Epidermal melanocyte (primary cell): ENCODE measurements around the gene NOL12.
A peak's percentile ranks its signal among the peaks of the same experiment; 100 is the strongest.
"Not testable (repeated sequence)": the region's sequence is repeated elsewhere in the genome, so short reads cannot be mapped to it uniquely, and the experiment has no call there.

ENCODE experiments used
- DNase-seq: peaks from one replicate; pipeline ENCODE4 v3.0.0; 2011; ENCODE audit warnings: low spot score; ENCODE audit not compliant: insufficient read length

Gene NOL12

GRCh38 chr22:37679670-37680069 lies 6.5 kb upstream of the NOL12 start:
- no peak for DNase-seq

GRCh38 chr22:37680191-37680851 lies 5.8 kb upstream of the NOL12 start:
- no peak for DNase-seq

- DNase-seq, result no peak
Observed at GRCh38 chr22:37681001-37681424, 5.1 kb upstream of the NOL12 start.

- DNase-seq, result no peak
Observed at GRCh38 chr22:37681556-37682049, 4.5 kb upstream of the NOL12 start.

DNA sequence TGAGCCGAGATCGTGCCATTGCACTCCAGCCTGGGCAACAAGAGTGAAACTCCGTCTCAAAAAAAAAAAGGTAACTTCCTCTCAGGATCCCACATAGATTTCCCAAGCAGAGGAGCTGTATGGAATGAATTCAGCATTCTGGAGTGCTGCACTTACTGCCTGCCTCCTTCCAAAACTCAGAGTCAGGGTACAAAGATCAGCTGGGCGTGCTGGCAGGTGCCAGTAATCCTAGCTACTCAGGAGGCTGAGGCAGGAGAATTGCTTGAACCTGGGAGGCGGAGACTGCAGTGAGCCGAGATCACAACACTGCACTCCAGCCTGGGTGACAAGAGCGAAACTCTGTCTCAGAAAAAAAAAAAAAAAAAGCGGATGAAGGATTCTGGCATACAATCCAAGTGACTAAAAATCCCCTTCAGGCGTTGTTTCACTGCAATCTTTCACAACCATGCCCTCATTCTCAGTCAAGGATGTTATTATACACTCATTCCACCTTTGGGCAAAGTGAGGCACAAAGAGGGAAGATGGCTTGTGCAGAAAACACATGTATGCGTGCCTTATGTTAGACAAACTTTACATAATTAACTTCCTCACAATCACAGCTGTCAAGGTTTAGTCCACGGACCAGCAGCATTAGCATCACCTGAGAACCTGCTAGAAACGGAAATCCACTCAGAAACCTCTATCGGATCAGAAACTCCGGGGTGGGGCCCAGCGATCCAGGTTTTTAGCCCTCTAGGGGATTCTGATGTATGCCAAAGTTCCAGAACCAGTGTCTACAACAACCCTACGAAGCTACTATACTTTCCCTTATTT lies 1.1 kb upstream of the NOL12 start:
- no peak for DNase-seq

GRCh38 chr22:37690407-37690806 lies 4.3 kb downstream of the NOL12 start:
- no peak for DNase-seq

DNA sequence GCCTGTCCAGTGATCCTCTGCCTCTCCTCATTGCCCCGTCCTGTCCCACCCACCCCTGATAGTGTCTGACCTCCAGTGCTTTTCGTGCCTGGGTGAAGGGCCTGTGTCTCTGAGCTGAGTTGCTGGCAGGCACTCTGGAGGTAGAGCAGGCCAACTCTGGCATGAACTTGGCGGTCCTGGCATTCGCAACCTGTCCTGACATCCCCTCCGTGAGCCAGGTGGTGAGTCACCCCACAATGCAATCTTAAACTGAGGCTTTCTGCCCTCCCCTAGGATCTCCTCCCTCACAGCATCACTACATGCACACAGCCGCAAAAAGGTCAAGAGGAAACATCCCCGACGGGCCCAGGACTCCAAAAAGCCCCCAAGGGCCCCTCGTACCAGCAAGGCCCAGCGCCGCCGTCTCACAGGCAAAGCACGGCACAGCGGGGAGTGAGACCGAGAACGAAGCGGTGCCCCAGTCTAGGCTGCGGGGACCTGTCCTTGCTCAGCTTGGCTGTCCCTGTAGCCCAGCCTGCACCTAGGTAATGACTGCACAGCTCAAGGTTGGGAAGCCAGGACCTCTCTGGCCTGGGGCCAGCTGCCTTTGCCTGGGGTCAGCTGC lies 4.9 kb downstream of the NOL12 start:
- no peak for DNase-seq

GRCh38 chr22:37692627-37693285 lies 6.6 kb downstream of the NOL12 start:
- DNase-seq, result no peak

GRCh38 chr22:37694131-37694530 lies 8.0 kb downstream of the NOL12 start:
- DNase-seq, result not testable (repeated sequence)

- DNase-seq, result not testable (repeated sequence)
Observed at GRCh38 chr22:37696260-37696656, 10.1 kb downstream of the NOL12 start.

DNA sequence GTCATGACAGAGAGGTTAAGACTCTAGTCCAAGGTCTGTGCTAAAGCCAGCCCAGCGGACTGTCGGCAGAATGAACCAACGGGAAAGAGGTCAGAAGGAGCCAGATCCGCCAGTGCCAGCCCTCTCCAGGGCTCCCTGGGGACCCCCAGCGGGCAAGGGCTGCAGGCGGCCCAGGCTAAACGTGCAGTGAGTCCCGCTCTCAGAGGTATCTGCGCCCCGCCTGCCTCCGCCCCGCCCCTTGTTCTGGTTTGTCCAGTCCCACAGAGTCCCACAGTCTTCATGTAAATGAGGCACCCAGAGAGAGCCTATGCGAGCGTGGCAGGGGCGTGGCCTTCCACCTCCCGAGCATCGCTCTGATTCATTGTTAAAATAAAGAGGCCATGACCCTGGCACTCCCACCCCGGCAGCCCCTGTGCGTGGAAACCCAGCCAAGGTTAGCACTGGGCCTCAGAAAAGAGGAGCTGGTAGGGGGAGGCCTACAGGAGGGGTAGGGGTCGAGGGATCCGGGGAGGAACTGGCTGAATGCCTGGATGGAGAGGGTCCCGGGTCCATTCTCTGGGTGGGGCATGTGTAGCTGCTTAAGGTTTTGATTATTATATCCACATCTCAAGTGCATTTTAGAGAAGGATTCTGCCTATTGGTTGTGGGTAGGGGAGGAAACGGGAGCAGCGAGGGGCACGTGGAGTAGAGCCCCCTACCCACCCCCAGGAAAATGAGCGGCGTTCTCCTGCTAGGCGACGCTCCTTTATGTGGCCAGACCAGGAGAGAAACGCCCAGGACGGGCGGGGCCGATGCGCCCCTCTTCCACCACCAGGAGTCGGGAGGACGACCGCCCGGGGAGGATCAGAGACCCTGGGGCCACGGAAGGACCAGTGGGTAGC lies 10.8 kb downstream of the NOL12 start, which contains the start of gene TRIOBP:
TSS of gene TRIOBP (plus strand) at position 392 of the 881 bp plus-strand sequence. CDS start 4,318 bp downstream, outside the sequence.
- DNase-seq, result peak; percentile 95

DNA sequence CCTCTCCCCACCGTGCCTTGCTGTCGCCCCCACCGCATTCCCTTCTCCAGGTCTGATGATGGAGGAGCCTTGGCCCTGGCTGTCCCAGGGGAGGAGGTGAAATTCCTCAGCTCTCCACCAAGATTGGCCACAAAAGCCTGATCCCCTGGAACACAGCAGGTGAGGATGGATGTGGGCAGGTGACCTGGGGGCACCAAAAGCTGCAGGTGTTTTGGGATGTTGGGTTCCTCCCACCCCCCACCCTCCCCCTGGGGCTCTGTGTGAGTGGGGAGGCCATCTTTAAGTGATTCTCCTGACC lies 11.3 kb downstream of the NOL12 start:
- no peak for DNase-seq

GRCh38 chr22:37701141-37701786 lies 15.1 kb downstream of the NOL12 start:
- no peak for DNase-seq

- DNase-seq, result no peak
Observed at GRCh38 chr22:37703906-37704305, 17.8 kb downstream of the NOL12 start.

DNA sequence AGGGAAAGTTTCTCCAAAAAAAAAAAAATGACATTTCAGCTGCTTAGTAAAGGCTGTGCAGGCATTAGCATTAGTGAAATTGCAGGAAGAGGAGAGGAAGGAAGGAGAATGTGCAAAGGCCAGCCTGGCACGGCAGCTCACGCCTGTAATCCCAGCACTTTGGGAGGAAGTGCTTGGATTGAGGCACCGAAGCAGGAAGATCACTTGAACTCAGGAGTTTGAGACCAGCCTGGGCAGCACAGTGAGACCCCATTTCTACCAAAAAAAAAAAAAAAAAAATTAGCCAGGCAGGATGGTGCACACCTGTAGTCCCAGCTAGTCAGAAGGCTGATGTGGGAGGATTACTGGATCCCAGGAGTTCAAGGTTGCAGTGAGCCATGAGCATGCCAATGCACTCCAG lies 18.5 kb downstream of the NOL12 start:
- DNase-seq, result no peak

- no peak for DNase-seq
Observed at GRCh38 chr22:37705205-37705604, 19.1 kb downstream of the NOL12 start.

- no peak for DNase-seq
Observed at GRCh38 chr22:37708580-37709444, 22.7 kb downstream of the NOL12 start.

DNA sequence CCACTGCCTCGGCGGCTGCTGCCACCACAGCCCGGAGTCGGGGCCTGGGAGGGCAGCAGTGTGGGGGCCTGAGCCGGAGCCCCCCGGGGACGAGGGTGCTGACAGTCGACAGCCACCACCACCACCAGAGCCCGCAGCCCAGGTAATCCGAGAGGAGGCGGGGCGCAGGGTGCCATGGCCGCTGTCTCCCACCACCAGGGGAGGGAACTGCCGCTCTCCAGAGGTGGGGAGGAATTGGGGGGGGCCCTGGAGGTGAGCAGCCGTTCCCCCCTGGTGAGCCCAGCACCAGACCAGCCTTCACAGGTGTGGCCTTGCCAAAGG lies 23.3 kb downstream of the NOL12 start:
- DNase-seq, result no peak

GRCh38 chr22:37710675-37711074 lies 24.5 kb downstream of the NOL12 start:
- DNase-seq, result no peak
